Gastroesophageal sphincter (tissue), 4 donors: Measurements from ENCODE around the gene ZNF579. TPM values are rescaled to one million over a fixed set of nuclear protein-coding genes. Genes with fewer than 3 reads are reported as not detected.

Experiments used
- ATAC-seq: fragments of 150-250 bp; one replicate; pipeline ENCODE4 v1.9.1; 2016; ENCODE audit warnings: mild to moderate bottlenecking, moderate library complexity
- H3K27ac ChIP-seq, 4 donors: fragments of 200-600 bp; sonication (generic) in 3 of 4; 1 replicate in 3 of 4; 2 replicates in 1 of 4; pipeline ENCODE4 v1.5.1; 2016 to 2019
- H3K27me3 ChIP-seq: fragments of 200-600 bp; sonication (generic); one replicate; pipeline ENCODE4 v1.5.1; 2019
- H3K36me3 ChIP-seq, 2 donors: fragments of 200-600 bp; sonication (generic); one replicate each; pipeline ENCODE4 v1.5.1; 2019; ENCODE audit warnings: control low read depth in 1 of 2
- H3K4me1 ChIP-seq, 3 donors: fragments of 200-600 bp; sonication (generic); 1 replicate in 2 of 3; 2 replicates in 1 of 3; pipeline ENCODE4 v1.5.1; 2016 to 2019; ENCODE audit warnings: control low read depth in 2 of 3
- H3K4me3 ChIP-seq, 2 donors: fragments of 200-600 bp; sonication (generic); one replicate each; pipeline ENCODE4 v1.5.1; 2019; ENCODE audit warnings: mild to moderate bottlenecking in 1 of 2, moderate library complexity in 1 of 2
- H3K9me3 ChIP-seq, 3 donors: fragments of 200-600 bp; sonication (generic); one replicate each; pipeline ENCODE4 v1.5.1; 2017 to 2019; ENCODE audit warnings: control low read depth in 2 of 3
- CTCF ChIP-seq, 4 experiments: fragments of 200-600 bp in 2 of 4; fragments of 450-650 bp in 2 of 4; sonication (generic) in 1 of 4; IDR thresholded peaks; one replicate each; pipeline ENCODE4 v1.5.1; 2017 to 2019; ENCODE audit warnings: antibody characterized with exemption in 4 of 4, mild to moderate bottlenecking in 2 of 4, moderate library complexity in 2 of 4
- EP300 ChIP-seq: sonication (generic); formaldehyde crosslinking; IDR thresholded peaks from one replicate; pipeline ENCODE4 v1.6.1; 2017; ENCODE audit warnings: antibody characterized with exemption, mild to moderate bottlenecking
- POLR2A ChIP-seq, 2 donors: fragments of 450-650 bp; IDR thresholded peaks; one replicate each; pipeline ENCODE4 v1.6.1; 2017; ENCODE audit warnings: antibody characterized with exemption in 2 of 2, mild to moderate bottlenecking in 2 of 2, moderate library complexity in 1 of 2
- POLR2AphosphoS5 ChIP-seq: sonication (generic); formaldehyde crosslinking; IDR thresholded peaks from one replicate; pipeline ENCODE4 v1.6.1; 2017; ENCODE audit warnings: antibody characterized with exemption
- WGBS, 2 donors: methylation state at CpG; one replicate each; pipeline ENCODE4 v1.1.5; 2018; ENCODE audit warnings: low coverage in 1 of 2; 5-methylcytosine and 5-hydroxymethylcytosine counted together
- total RNA-seq, 4 donors: library from RNA; depleted of rRNA; stranded (reverse); fragments of >200 nt; gene quantifications; one replicate each; pipeline ENCODE4 v1.1.0, GENCODE V29; 2016

ZNF579 gene
- total RNA-seq, 4 donors from 2014 or later = 2.8 to 6.9 (median 3.9) TPM

- 27 to 29% methylated on average over 5 to 9 of the region's 12 CpGs for WGBS, 2 donors
Measured at GRCh38 chr19:55581145-55581822, 636 bp upstream of the ZNF579 start.

GRCh38 chr19:55579766-55580621 lies 654 bp downstream of the ZNF579 start:
- Histone ChIP-seq H3K36me3 (peaks cover 0 to 29% of the 10 kb centered on the region in 2 donors), H3K9me3 (no peaks in the 10 kb centered on the region), H3K27ac (peak overlapping the region; percentile 91 to 94 (median 92)), H3K27me3 (no peaks in the 10 kb centered on the region), H3K4me1 (peaks cover 0 to 33% (median 8%) of the 10 kb centered on the region in 3 donors), H3K4me3 (peak overlapping the region; percentile 93 to 94)
- TF ChIP-seq EP300 = no peak
- no peak for TF ChIP-seq POLR2A (IDR thresholded peaks at IDR 0.05)
- no peak for TF ChIP-seq POLR2AphosphoS5
- TF ChIP-seq CTCF (IDR thresholded peaks at IDR 0.05) = no peak
- ATAC-seq = peak; percentile 25
- 6 to 8% methylated on average over 10 to 13 of the region's 20 CpGs for WGBS, 2 donors

More at GRCh38 chr19:55581145-55581822, 636 bp upstream of the ZNF579 start:
- H3K9me3 ChIP-seq = no peaks in the 10 kb centered on the region
- no peak for ATAC-seq
- H3K27ac ChIP-seq = peak overlapping the region; percentile 91 to 94 (median 92)
- peaks cover 0 to 29% of the 10 kb centered on the region in 2 donors for H3K36me3 ChIP-seq
- H3K4me3 ChIP-seq = peak overlapping the region; percentile 93 to 94
- TF ChIP-seq POLR2A (IDR thresholded peaks at IDR 0.05) = no peak
- no peak for TF ChIP-seq EP300
- TF ChIP-seq CTCF (IDR thresholded peaks at IDR 0.05) = no peak
- peaks cover 8% of the 10 kb centered on the region for H3K27me3 ChIP-seq
- peaks cover 0 to 46% (median 13%) of the 10 kb centered on the region in 3 donors for H3K4me1 ChIP-seq

- 80 to 84% methylated on average over 7 to 8 of the region's 90 CpGs for WGBS, 2 donors
- Histone ChIP-seq H3K36me3 (peaks cover 0 to 29% of the 10 kb centered on the region in 2 donors), H3K27ac (peak overlapping the region in 3 of 4 donors; percentile 92 to 94 (median 93)), H3K4me1 (peaks cover 0 to 33% (median 8%) of the 10 kb centered on the region in 3 donors), H3K27me3 (no peaks in the 10 kb centered on the region), H3K9me3 (no peaks in the 10 kb centered on the region), H3K4me3 (peak overlapping the region in 1 of 2 donors; percentile 94)
- TF ChIP-seq EP300 (no peak), POLR2A (IDR thresholded peaks at IDR 0.05) (no peak), CTCF (IDR thresholded peaks at IDR 0.05) (no peak), POLR2AphosphoS5 (no peak)
- ATAC-seq = no peak
Measured at GRCh38 chr19:55578761-55579747, 1.6 kb downstream of the ZNF579 start.

- 100% methylated on average over 1 of the region's 83 CpGs; no CpG with 5 or more reads in 1 of the 2 donors for WGBS, 2 donors
- no peak for ATAC-seq
- no peak overlapping the region for H3K27ac ChIP-seq
- TF ChIP-seq POLR2AphosphoS5 = no peak
- TF ChIP-seq POLR2A (IDR thresholded peaks at IDR 0.05) = no peak
- TF ChIP-seq EP300 = no peak
- TF ChIP-seq CTCF (IDR thresholded peaks at IDR 0.05) = no peak
- peaks cover 0 to 29% of the 10 kb centered on the region in 2 donors for H3K36me3 ChIP-seq
- no peaks in the 10 kb centered on the region for H3K27me3 ChIP-seq
- H3K4me3 ChIP-seq = no peak overlapping the region
- no peaks in the 10 kb centered on the region for H3K9me3 ChIP-seq
- H3K4me1 ChIP-seq = peaks cover 0 to 33% (median 8%) of the 10 kb centered on the region in 3 donors
Measured at GRCh38 chr19:55578031-55578760, 2.5 kb downstream of the ZNF579 start.
